Measurements from ENCODE around the gene PPP2R5E. TPM values are rescaled to one million over a fixed set of nuclear protein-coding genes. Genes with fewer than 3 reads are reported as not detected.

Gene PPP2R5E
- total and polyA plus RNA-seq, 4 donors = 6.0 to 13.1 (median 8.4) TPM

GRCh38 chr14:63428486-63428885 is 114.7 kb downstream of the PPP2R5E start:
- H3K27ac ChIP-seq (ENCODE audit: low read depth in 1 of 2, low read length in 2 of 2) = no peak overlapping the region
- no peak overlapping the region for H3K4me3 ChIP-seq (ENCODE audit: low read depth in 1 of 3, low read length in 3 of 3)
- DNase-seq (ENCODE audit: low spot score) = no peak
- H3K27me3 ChIP-seq (ENCODE audit: control insufficient read depth in 4 of 4, insufficient read depth in 4 of 4, low read length in 3 of 4) = no peaks in the 10 kb centered on the region
- no peaks in the 10 kb centered on the region for H3K36me3 ChIP-seq (ENCODE audit: control insufficient read depth in 4 of 4, insufficient read depth in 3 of 4, low read depth in 1 of 4, low read length in 3 of 4)
- H3K4me1 ChIP-seq (ENCODE audit: control insufficient read depth in 4 of 4, insufficient read depth in 4 of 4, low read length in 3 of 4) = peaks cover 0 to 4% (median 2%) of the 10 kb centered on the region in 4 donors
- TF ChIP-seq FOXA1 (IDR thresholded peaks at IDR 0.05) = no peak
- TF ChIP-seq REST (IDR thresholded peaks at IDR 0.05) = no peak
- TF ChIP-seq CTCF (IDR thresholded peaks at IDR 0.05; ENCODE audit: low read depth, low read length, missing input control) = no peak
- no peak for TF ChIP-seq HNF4A (conservative IDR thresholded peaks at IDR 0.05)
- no peak for TF ChIP-seq MAX (IDR thresholded peaks at IDR 0.05)
- no peak for TF ChIP-seq RXRA (IDR thresholded peaks at IDR 0.05)
- TF ChIP-seq RAD21 (IDR thresholded peaks at IDR 0.05) = no peak
- no peak for TF ChIP-seq SP1 (IDR thresholded peaks at IDR 0.05)
- no peak for TF ChIP-seq HNF4G (IDR thresholded peaks at IDR 0.05)
- no peak for TF ChIP-seq NR2F2 (IDR thresholded peaks at IDR 0.05)
- no peak for TF ChIP-seq ATF3 (IDR thresholded peaks at IDR 0.05)
- no peak for TF ChIP-seq JUND (IDR thresholded peaks at IDR 0.05)
- TF ChIP-seq YY1 (IDR thresholded peaks at IDR 0.05) = no peak
- no peaks in the 10 kb centered on the region for H3K9me3 ChIP-seq (ENCODE audit: control insufficient read depth in 4 of 4, low read length in 3 of 4)
- WGBS = 84% methylated on average over 1 of the region's 1 CpG
- H3K9ac ChIP-seq (ENCODE audit: low read depth in 1 of 2, low read length in 2 of 2) = no peak overlapping the region

- 96% methylated on average over 6 of the region's 6 CpGs for WGBS
- no peaks in the 10 kb centered on the region for H3K9me3 ChIP-seq (ENCODE audit: control insufficient read depth in 4 of 4, low read length in 3 of 4)
- DNase-seq (ENCODE audit: low spot score) = no peak
- TF ChIP-seq SP1 (IDR thresholded peaks at IDR 0.05) (no peak), HNF4A (conservative IDR thresholded peaks at IDR 0.05) (no peak), TAF1 (conservative IDR thresholded peaks at IDR 0.05) (no peak), ATF3 (IDR thresholded peaks at IDR 0.05) (no peak), YY1 (IDR thresholded peaks at IDR 0.05) (no peak), NR2F2 (IDR thresholded peaks at IDR 0.05) (no peak), REST (IDR thresholded peaks at IDR 0.05) (no peak), MAX (IDR thresholded peaks at IDR 0.05) (no peak), FOXA2 (IDR thresholded peaks at IDR 0.05) (no peak), JUND (IDR thresholded peaks at IDR 0.05) (no peak), RXRA (IDR thresholded peaks at IDR 0.05) (no peak), EGR1 (IDR thresholded peaks at IDR 0.05; ENCODE audit: low read depth in 2 of 2) (no peak), FOXA1 (IDR thresholded peaks at IDR 0.05) (no peak), CTCF (IDR thresholded peaks at IDR 0.05; ENCODE audit: low read depth, low read length, missing input control) (no peak), RAD21 (IDR thresholded peaks at IDR 0.05) (no peak), GABPA (IDR thresholded peaks at IDR 0.05 in 1 of 2, conservative IDR thresholded peaks at IDR 0.05 in 1 of 2) (no peak)
Observed at GRCh38 chr14:63426838-63427352, 116.3 kb downstream of the PPP2R5E start.

More at GRCh38 chr14:63426838-63427352, 116.3 kb downstream of the PPP2R5E start:
- Histone ChIP-seq H3K4me1 (ENCODE audit: control insufficient read depth in 4 of 4, insufficient read depth in 4 of 4, low read length in 3 of 4) (no peaks in the 10 kb centered on the region), H3K27ac (ENCODE audit: low read depth in 1 of 2, low read length in 2 of 2) (no peak overlapping the region), H3K4me3 (ENCODE audit: low read depth in 1 of 3, low read length in 3 of 3) (no peak overlapping the region), H3K9ac (ENCODE audit: low read depth in 1 of 2, low read length in 2 of 2) (no peak overlapping the region), H3K36me3 (ENCODE audit: control insufficient read depth in 4 of 4, insufficient read depth in 3 of 4, low read depth in 1 of 4, low read length in 3 of 4) (no peaks in the 10 kb centered on the region), H3K27me3 (ENCODE audit: control insufficient read depth in 4 of 4, insufficient read depth in 4 of 4, low read length in 3 of 4) (no peaks in the 10 kb centered on the region)

All from liver (tissue), 9 donors.